GM18526 (cell line): ENCODE data around the gene SCAMP1.

Source experiments
- POLR2A ChIP-seq: IDR thresholded peaks from 3 replicates; pipeline ENCODE4 v1.6.1; 2011; ENCODE audit not compliant: insufficient read length; ENCODE audit errors: extremely low read depth

SCAMP1 gene

GRCh38 chr5:78499485-78499884, 139.1 kb downstream of the SCAMP1 start:
- no peak for TF ChIP-seq POLR2A

- no peak for TF ChIP-seq POLR2A
Measured at GRCh38 chr5:78500028-78500427, 139.6 kb downstream of the SCAMP1 start.

- no peak for TF ChIP-seq POLR2A
Measured at GRCh38 chr5:78500871-78501270, 140.5 kb downstream of the SCAMP1 start.

- no peak for TF ChIP-seq POLR2A
Measured at GRCh38 chr5:78501411-78502352, 141.3 kb downstream of the SCAMP1 start.

GRCh38 chr5:78503958-78504653, 143.7 kb downstream of the SCAMP1 start:
- no peak for TF ChIP-seq POLR2A

- no peak for TF ChIP-seq POLR2A
Measured at GRCh38 chr5:78504704-78505677, 144.6 kb downstream of the SCAMP1 start.

- TF ChIP-seq POLR2A, result no peak
Measured at GRCh38 chr5:78505860-78506259, 145.4 kb downstream of the SCAMP1 start.

GRCh38 chr5:78506261-78507024, 146.0 kb downstream of the SCAMP1 start:
- TF ChIP-seq POLR2A, result no peak

- no peak for TF ChIP-seq POLR2A
Measured at GRCh38 chr5:78507531-78507930, 147.1 kb downstream of the SCAMP1 start.

GRCh38 chr5:78508186-78508765, 147.9 kb downstream of the SCAMP1 start:
- no peak for TF ChIP-seq POLR2A

GRCh38 chr5:78509145-78509865, 148.9 kb downstream of the SCAMP1 start:
- TF ChIP-seq POLR2A, result no peak

GRCh38 chr5:78509884-78510769, 149.7 kb downstream of the SCAMP1 start:
- TF ChIP-seq POLR2A, result no peak
